Neural progenitor cell (in vitro differentiated cells): ENCODE results near the gene PHF20.

ENCODE experiments used
- CTCF ChIP-seq: fragments of 200-600 bp; sonication (generic); IDR thresholded peaks from 2 replicates; pipeline ENCODE4 v1.5.1; 2017; ENCODE audit warnings: antibody characterized with exemption, mild to moderate bottlenecking
- EZH2 ChIP-seq: fragments of 200-600 bp; sonication (generic); IDR thresholded peaks from 2 replicates; pipeline ENCODE4 v1.6.1; 2017; ENCODE audit warnings: antibody characterized with exemption, mild to moderate bottlenecking, moderate library complexity
- EZH2phosphoT487 ChIP-seq: fragments of 200-600 bp; sonication (generic); IDR thresholded peaks from 2 replicates; pipeline ENCODE4 v1.6.1; 2017; ENCODE audit warnings: antibody characterized with exemption

GRCh38 chr20:35954907-35955251, 183.1 kb downstream of the PHF20 start:
- TF ChIP-seq CTCF (no peak), EZH2 (no peak), EZH2phosphoT487 (no peak)
